Ishikawa (cell line): ENCODE results near the gene SEMA3E.

ENCODE experiments used
- EP300 ChIP-seq: IDR thresholded peaks from 2 replicates; pipeline ENCODE4 v1.6.1; 2012; ENCODE audit warnings: borderline replicate concordance
- MAX ChIP-seq: IDR thresholded peaks from 2 replicates; pipeline ENCODE4 v1.6.1; 2012

- TF ChIP-seq MAX (no peak), EP300 (no peak)
These were observed 40.2 kb downstream of the SEMA3E start for GRCh38 chr7:83608716-83609115.
